HL-60 (cell line): ENCODE data around the gene ZNF512.

Experiments
- GABPA ChIP-seq: IDR thresholded peaks from 2 replicates; pipeline ENCODE4 v1.6.1; 2012; ENCODE audit warnings: low read depth
- POLR2AphosphoS5 ChIP-seq: IDR thresholded peaks from 2 replicates; pipeline ENCODE4 v1.6.1; 2012; ENCODE audit warnings: low read depth
- SPI1 ChIP-seq: IDR thresholded peaks from 2 replicates; pipeline ENCODE4 v1.6.1; 2012; ENCODE audit warnings: low read depth, mild to moderate bottlenecking, borderline replicate concordance
- TF ChIP-seq, protein P1 (sequence below): IDR thresholded peaks from one replicate; pipeline ENCODE4 v1.5.1; 2011; ENCODE audit warnings: low read length, control low read depth, inconsistent platforms; ENCODE audit not compliant: insufficient read depth

DNA sequence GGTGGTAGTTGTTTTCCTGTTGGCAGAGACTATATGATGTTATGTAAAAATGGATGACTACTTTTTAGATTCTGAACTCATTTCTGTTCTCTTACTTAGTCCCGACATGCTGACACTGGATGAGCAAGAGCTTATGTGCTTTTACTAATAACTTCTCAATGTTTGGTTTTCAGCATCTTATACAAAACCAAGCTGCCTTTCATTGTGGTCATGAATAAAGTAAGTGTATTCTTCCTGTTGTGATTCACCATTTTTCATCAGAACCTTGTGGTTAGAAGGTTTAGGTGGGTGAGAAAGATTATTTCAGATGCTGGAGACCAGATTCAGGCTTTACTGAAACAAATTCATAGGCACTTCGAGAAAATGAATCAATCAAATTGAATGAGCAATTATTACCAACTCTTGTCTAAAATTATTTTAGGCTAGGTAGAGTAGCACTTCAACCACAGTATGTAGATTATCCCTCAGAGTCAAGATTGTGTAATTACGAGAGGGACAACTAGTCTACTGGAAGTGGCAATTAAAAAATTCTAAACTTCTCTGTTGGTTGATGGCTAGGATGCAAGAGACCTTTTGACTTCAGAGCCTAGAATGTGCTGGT is 55.3 kb downstream of the ZNF512 start:
- TF ChIP-seq, protein P1, sequence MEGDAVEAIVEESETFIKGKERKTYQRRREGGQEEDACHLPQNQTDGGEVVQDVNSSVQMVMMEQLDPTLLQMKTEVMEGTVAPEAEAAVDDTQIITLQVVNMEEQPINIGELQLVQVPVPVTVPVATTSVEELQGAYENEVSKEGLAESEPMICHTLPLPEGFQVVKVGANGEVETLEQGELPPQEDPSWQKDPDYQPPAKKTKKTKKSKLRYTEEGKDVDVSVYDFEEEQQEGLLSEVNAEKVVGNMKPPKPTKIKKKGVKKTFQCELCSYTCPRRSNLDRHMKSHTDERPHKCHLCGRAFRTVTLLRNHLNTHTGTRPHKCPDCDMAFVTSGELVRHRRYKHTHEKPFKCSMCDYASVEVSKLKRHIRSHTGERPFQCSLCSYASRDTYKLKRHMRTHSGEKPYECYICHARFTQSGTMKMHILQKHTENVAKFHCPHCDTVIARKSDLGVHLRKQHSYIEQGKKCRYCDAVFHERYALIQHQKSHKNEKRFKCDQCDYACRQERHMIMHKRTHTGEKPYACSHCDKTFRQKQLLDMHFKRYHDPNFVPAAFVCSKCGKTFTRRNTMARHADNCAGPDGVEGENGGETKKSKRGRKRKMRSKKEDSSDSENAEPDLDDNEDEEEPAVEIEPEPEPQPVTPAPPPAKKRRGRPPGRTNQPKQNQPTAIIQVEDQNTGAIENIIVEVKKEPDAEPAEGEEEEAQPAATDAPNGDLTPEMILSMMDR = no peak
- TF ChIP-seq POLR2AphosphoS5 (no peak), GABPA (no peak), SPI1 (no peak)
